Loucy (cell line): ENCODE measurements around the gene SMOC1.

Experiments
- H2AFZ ChIP-seq: fragments of 200-600 bp; sonication (generic); 2 replicates; pipeline ENCODE4 v1.6.0; 2016; ENCODE audit warnings: antibody characterized with exemption, mild to moderate bottlenecking, low read length, moderate library complexity
- H3F3A ChIP-seq: fragments of 200-600 bp; 2 replicates; pipeline ENCODE4 v1.6.0; 2016; ENCODE audit warnings: antibody characterized with exemption, low read depth, mild to moderate bottlenecking
- H3K27me3 ChIP-seq: fragments of 200-600 bp; sonication (generic); 2 replicates; pipeline ENCODE4 v1.6.1; 2014; ENCODE audit warnings: low read length, mild to moderate bottlenecking; ENCODE audit not compliant: insufficient read depth, poor library complexity, severe bottlenecking
- H3K36me3 ChIP-seq: fragments of 200-600 bp; sonication (generic); 2 replicates; pipeline ENCODE4 v1.6.1; 2016; ENCODE audit warnings: low read length; ENCODE audit not compliant: insufficient read depth
- H3K4me1 ChIP-seq: fragments of 200-600 bp; sonication (generic); 2 replicates; pipeline ENCODE4 v1.5.1; 2014; ENCODE audit warnings: low read length, mild to moderate bottlenecking; ENCODE audit not compliant: insufficient read depth, poor library complexity, severe bottlenecking
- H3K4me2 ChIP-seq: fragments of 200-600 bp; sonication (generic); 2 replicates; pipeline ENCODE4 v1.6.0; 2014; ENCODE audit warnings: antibody characterized with exemption, low read length, low read depth, mild to moderate bottlenecking; ENCODE audit not compliant: poor library complexity, severe bottlenecking
- H3K4me3 ChIP-seq: fragments of 200-600 bp; sonication (generic); 2 replicates; pipeline ENCODE4 v1.5.1; 2014; ENCODE audit warnings: low read length, mild to moderate bottlenecking, mixed read lengths; ENCODE audit not compliant: poor library complexity, severe bottlenecking
- H3K79me2 ChIP-seq: fragments of 200-600 bp; sonication (generic); 2 replicates; pipeline ENCODE4 v1.6.1; 2014; ENCODE audit warnings: low read length; ENCODE audit not compliant: insufficient read depth
- H3K9ac ChIP-seq: fragments of 200-600 bp; sonication (generic); 2 replicates; pipeline ENCODE4 v1.6.0; 2014; ENCODE audit warnings: mild to moderate bottlenecking, low read depth, low read length, moderate library complexity; ENCODE audit not compliant: poor library complexity, severe bottlenecking
- H3K9me2 ChIP-seq: fragments of 200-600 bp; sonication (generic); replicated peaks from 2 replicates; pipeline ENCODE4 v1.6.1; 2016; ENCODE audit warnings: low read depth, low read length, mixed read lengths
- H3K9me3 ChIP-seq: fragments of 200-600 bp; sonication (generic); 2 replicates; pipeline ENCODE4 v1.6.1; 2014; ENCODE audit warnings: mild to moderate bottlenecking, antibody characterized with exemption, low read length, low read depth; ENCODE audit not compliant: insufficient read depth
- H4K20me1 ChIP-seq: fragments of 200-600 bp; sonication (generic); 2 replicates; pipeline ENCODE4 v1.6.0; 2014; ENCODE audit warnings: antibody characterized with exemption, low read length, mild to moderate bottlenecking; ENCODE audit not compliant: insufficient read depth, poor library complexity, severe bottlenecking
- EZH2phosphoT487 ChIP-seq: fragments of 200-600 bp; IDR thresholded peaks from 2 replicates; pipeline ENCODE4 v1.6.1; 2018; ENCODE audit warnings: antibody characterized with exemption, mild to moderate bottlenecking, moderate library complexity, borderline replicate concordance
- TF ChIP-seq, protein P1 (sequence below): fragments of 200-600 bp; sonication (generic); conservative IDR thresholded peaks from 2 replicates; pipeline ENCODE4 v1.5.1; 2014; ENCODE audit warnings: mild to moderate bottlenecking, antibody characterized with exemption, low read length

Gene SMOC1

GRCh38 chr14:69841656-69842055 lies 37.6 kb upstream of the SMOC1 start:
- no peak overlapping the region for H2AFZ ChIP-seq
- no peak overlapping the region for H3K4me3 ChIP-seq
- H3K9me3 ChIP-seq = no peaks in the 10 kb centered on the region
- H4K20me1 ChIP-seq = no peaks in the 10 kb centered on the region
- no peaks in the 10 kb centered on the region for H3F3A ChIP-seq
- TF ChIP-seq EZH2phosphoT487 = no peak
- TF ChIP-seq, protein P1, sequence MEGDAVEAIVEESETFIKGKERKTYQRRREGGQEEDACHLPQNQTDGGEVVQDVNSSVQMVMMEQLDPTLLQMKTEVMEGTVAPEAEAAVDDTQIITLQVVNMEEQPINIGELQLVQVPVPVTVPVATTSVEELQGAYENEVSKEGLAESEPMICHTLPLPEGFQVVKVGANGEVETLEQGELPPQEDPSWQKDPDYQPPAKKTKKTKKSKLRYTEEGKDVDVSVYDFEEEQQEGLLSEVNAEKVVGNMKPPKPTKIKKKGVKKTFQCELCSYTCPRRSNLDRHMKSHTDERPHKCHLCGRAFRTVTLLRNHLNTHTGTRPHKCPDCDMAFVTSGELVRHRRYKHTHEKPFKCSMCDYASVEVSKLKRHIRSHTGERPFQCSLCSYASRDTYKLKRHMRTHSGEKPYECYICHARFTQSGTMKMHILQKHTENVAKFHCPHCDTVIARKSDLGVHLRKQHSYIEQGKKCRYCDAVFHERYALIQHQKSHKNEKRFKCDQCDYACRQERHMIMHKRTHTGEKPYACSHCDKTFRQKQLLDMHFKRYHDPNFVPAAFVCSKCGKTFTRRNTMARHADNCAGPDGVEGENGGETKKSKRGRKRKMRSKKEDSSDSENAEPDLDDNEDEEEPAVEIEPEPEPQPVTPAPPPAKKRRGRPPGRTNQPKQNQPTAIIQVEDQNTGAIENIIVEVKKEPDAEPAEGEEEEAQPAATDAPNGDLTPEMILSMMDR = no peak
- H3K4me1 ChIP-seq = no peaks in the 10 kb centered on the region
- H3K79me2 ChIP-seq = no peaks in the 10 kb centered on the region
- no peaks in the 10 kb centered on the region for H3K27me3 ChIP-seq
- no peak overlapping the region for H3K9ac ChIP-seq
- H3K36me3 ChIP-seq = no peaks in the 10 kb centered on the region
- no peak overlapping the region for H3K4me2 ChIP-seq
- no peaks in the 10 kb centered on the region for H3K9me2 ChIP-seq

- no peaks in the 10 kb centered on the region for H3K9me2 ChIP-seq
These were observed 36.4 kb upstream of the SMOC1 start for GRCh38 chr14:69842686-69843420.

GRCh38 chr14:69844171-69844570 lies 35.0 kb upstream of the SMOC1 start:
- no peaks in the 10 kb centered on the region for H3F3A ChIP-seq
- H3K9me2 ChIP-seq = no peaks in the 10 kb centered on the region
- no peak overlapping the region for H2AFZ ChIP-seq
- no peaks in the 10 kb centered on the region for H3K36me3 ChIP-seq
- TF ChIP-seq, protein P1 = no peak
- no peak for TF ChIP-seq EZH2phosphoT487
- no peaks in the 10 kb centered on the region for H3K4me1 ChIP-seq
- H3K4me3 ChIP-seq = no peak overlapping the region
- no peaks in the 10 kb centered on the region for H4K20me1 ChIP-seq
- H3K4me2 ChIP-seq = no peak overlapping the region
- H3K27me3 ChIP-seq = no peaks in the 10 kb centered on the region
- H3K79me2 ChIP-seq = no peaks in the 10 kb centered on the region
- H3K9me3 ChIP-seq = no peaks in the 10 kb centered on the region
- no peak overlapping the region for H3K9ac ChIP-seq

More at GRCh38 chr14:69842686-69843420, 36.4 kb upstream of the SMOC1 start:
- Histone ChIP-seq H3K9ac (no peak overlapping the region), H3K4me1 (no peaks in the 10 kb centered on the region), H3F3A (no peaks in the 10 kb centered on the region), H3K36me3 (no peaks in the 10 kb centered on the region), H4K20me1 (no peaks in the 10 kb centered on the region), H2AFZ (no peak overlapping the region), H3K27me3 (no peaks in the 10 kb centered on the region), H3K9me3 (no peaks in the 10 kb centered on the region), H3K79me2 (no peaks in the 10 kb centered on the region), H3K4me3 (no peak overlapping the region), H3K4me2 (no peak overlapping the region)
- no peak for TF ChIP-seq EZH2phosphoT487
- TF ChIP-seq, protein P1 = no peak
